ENCODE results near the gene TMEM63C.

Gene TMEM63C

GRCh38 chr14:77224212-77224611 is 42.6 kb downstream of the TMEM63C start:
- no peak for DNase-seq (ENCODE audit: low read depth)

GRCh38 chr14:77225254-77225653 is 43.7 kb downstream of the TMEM63C start:
- DNase-seq (ENCODE audit: low read depth) = no peak

GRCh38 chr14:77225892-77226557 is 44.4 kb downstream of the TMEM63C start:
- DNase-seq (ENCODE audit: low read depth) = no peak

- no peak for DNase-seq (ENCODE audit: low read depth)
Measured at GRCh38 chr14:77228056-77228455, 46.5 kb downstream of the TMEM63C start.

- DNase-seq (ENCODE audit: low read depth) = no peak
Measured at GRCh38 chr14:77230914-77231313, 49.3 kb downstream of the TMEM63C start.

- no peak for DNase-seq (ENCODE audit: low read depth)
Measured at GRCh38 chr14:77231721-77232120, 50.1 kb downstream of the TMEM63C start.

GRCh38 chr14:77236814-77237213 is 55.2 kb downstream of the TMEM63C start:
- no peak for DNase-seq (ENCODE audit: low read depth)

GRCh38 chr14:77238356-77238755 is 56.8 kb downstream of the TMEM63C start:
- no peak for DNase-seq (ENCODE audit: low read depth)

GRCh38 chr14:77238996-77239395 is 57.4 kb downstream of the TMEM63C start:
- DNase-seq (ENCODE audit: low read depth) = no peak

GRCh38 chr14:77239412-77239811 is 57.8 kb downstream of the TMEM63C start:
- no peak for DNase-seq (ENCODE audit: low read depth)

- DNase-seq (ENCODE audit: low read depth) = no peak
Measured at GRCh38 chr14:77240336-77240915, 58.8 kb downstream of the TMEM63C start.

GRCh38 chr14:77241955-77242354 is 60.4 kb downstream of the TMEM63C start:
- no peak for DNase-seq (ENCODE audit: low read depth)

- no peak for DNase-seq (ENCODE audit: low read depth)
Measured at GRCh38 chr14:77242752-77243151, 61.2 kb downstream of the TMEM63C start.

GRCh38 chr14:77243853-77244252 is 62.3 kb downstream of the TMEM63C start:
- no peak for DNase-seq (ENCODE audit: low read depth)

- no peak for DNase-seq (ENCODE audit: low read depth)
Measured at GRCh38 chr14:77245820-77246219, 64.2 kb downstream of the TMEM63C start.

- no peak for DNase-seq (ENCODE audit: low read depth)
Measured at GRCh38 chr14:77246784-77247183, 65.2 kb downstream of the TMEM63C start.

- DNase-seq (ENCODE audit: low read depth) = no peak
Measured at GRCh38 chr14:77248666-77249065, 67.1 kb downstream of the TMEM63C start.

GRCh38 chr14:77249286-77249685 is 67.7 kb downstream of the TMEM63C start:
- no peak for DNase-seq (ENCODE audit: low read depth)

GRCh38 chr14:77250927-77251326 is 69.3 kb downstream of the TMEM63C start:
- no peak for DNase-seq (ENCODE audit: low read depth)

GRCh38 chr14:77251870-77252269 is 70.3 kb downstream of the TMEM63C start:
- DNase-seq (ENCODE audit: low read depth) = no peak

- no peak for DNase-seq (ENCODE audit: low read depth)
Measured at GRCh38 chr14:77253333-77254190, 72.0 kb downstream of the TMEM63C start.

GRCh38 chr14:77256694-77257093 is 75.1 kb downstream of the TMEM63C start:
- DNase-seq (ENCODE audit: low read depth) = no peak

GRCh38 chr14:77257700-77258099 is 76.1 kb downstream of the TMEM63C start:
- no peak for DNase-seq (ENCODE audit: low read depth)
